Measurements from ENCODE around the gene GNL3.

DNA sequence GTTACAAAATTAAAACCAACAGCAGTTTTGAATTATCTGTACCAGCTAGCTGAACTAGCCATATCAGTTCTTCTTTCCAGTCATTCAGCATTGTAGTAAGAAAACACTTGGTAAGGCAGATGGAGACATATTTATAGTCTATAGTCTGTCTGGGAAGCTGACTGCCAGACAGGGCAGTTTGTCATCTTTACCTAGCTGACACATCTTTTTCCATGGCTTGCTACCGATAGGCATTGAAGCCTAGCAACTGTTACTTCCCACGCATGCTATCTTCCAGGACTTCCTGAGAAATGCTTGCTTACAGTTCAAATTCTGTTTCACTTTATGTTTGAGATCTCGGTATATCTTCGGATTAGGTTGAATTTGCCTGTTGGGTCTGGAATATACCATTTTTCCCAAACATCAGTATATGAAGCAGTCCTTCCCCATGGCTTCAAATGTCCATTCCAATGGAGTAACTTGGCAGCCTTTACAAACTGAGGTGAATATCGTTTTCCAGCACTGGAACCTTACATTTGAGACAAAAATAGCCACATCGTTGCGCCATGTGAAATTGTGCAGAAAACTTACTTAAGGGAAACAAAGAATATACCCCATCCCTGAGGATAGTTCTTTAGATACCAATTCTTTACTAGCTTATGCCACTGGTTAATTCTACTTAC is 8.8 kb downstream of the GNL3 start:
- TF ChIP-seq, protein P1, sequence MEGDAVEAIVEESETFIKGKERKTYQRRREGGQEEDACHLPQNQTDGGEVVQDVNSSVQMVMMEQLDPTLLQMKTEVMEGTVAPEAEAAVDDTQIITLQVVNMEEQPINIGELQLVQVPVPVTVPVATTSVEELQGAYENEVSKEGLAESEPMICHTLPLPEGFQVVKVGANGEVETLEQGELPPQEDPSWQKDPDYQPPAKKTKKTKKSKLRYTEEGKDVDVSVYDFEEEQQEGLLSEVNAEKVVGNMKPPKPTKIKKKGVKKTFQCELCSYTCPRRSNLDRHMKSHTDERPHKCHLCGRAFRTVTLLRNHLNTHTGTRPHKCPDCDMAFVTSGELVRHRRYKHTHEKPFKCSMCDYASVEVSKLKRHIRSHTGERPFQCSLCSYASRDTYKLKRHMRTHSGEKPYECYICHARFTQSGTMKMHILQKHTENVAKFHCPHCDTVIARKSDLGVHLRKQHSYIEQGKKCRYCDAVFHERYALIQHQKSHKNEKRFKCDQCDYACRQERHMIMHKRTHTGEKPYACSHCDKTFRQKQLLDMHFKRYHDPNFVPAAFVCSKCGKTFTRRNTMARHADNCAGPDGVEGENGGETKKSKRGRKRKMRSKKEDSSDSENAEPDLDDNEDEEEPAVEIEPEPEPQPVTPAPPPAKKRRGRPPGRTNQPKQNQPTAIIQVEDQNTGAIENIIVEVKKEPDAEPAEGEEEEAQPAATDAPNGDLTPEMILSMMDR (IDR thresholded peaks at IDR 0.05) = no peak
- no peak for TF ChIP-seq POLR2A (IDR thresholded peaks at IDR 0.05)
- no peak for TF ChIP-seq EP300 (IDR thresholded peaks at IDR 0.05; ENCODE audit: low read depth)
